Stomach smooth muscle (tissue), 2 donors: ENCODE results near the gene SHB.

Experiments used
- H3K27ac ChIP-seq: one replicate; pipeline ENCODE4 v1.7.0; 2013; ENCODE audit warnings: mild to moderate bottlenecking, low read length, inconsistent platforms
- H3K27me3 ChIP-seq, 2 donors: one replicate each; pipeline ENCODE4 v1.7.0; 2013; ENCODE audit warnings: low read length in 2 of 2; ENCODE audit not compliant: insufficient read depth in 2 of 2, control insufficient read depth in 1 of 2
- H3K36me3 ChIP-seq, 2 donors: one replicate each; pipeline ENCODE4 v1.7.0; 2013; ENCODE audit warnings: low read length in 2 of 2; ENCODE audit not compliant: control insufficient read depth in 2 of 2, insufficient read depth in 2 of 2
- H3K4me1 ChIP-seq: one replicate; pipeline ENCODE4 v1.7.0; 2013; ENCODE audit warnings: low read length; ENCODE audit not compliant: control insufficient read depth, insufficient read depth
- H3K4me3 ChIP-seq, 2 donors: one replicate each; pipeline ENCODE4 v1.7.0; 2013; ENCODE audit warnings: low read length in 2 of 2
- H3K9ac ChIP-seq, 2 donors: one replicate each; pipeline ENCODE4 v1.7.0; 2013; ENCODE audit warnings: low read length in 2 of 2, mild to moderate bottlenecking in 1 of 2
- H3K9me3 ChIP-seq, 2 donors: one replicate each; pipeline ENCODE4 v1.7.0; 2013; ENCODE audit warnings: low read length in 2 of 2; ENCODE audit not compliant: control insufficient read depth in 2 of 2
- donor health status: healthy.
- donor health status: Pancreatic carcinoma.

Gene SHB

DNA sequence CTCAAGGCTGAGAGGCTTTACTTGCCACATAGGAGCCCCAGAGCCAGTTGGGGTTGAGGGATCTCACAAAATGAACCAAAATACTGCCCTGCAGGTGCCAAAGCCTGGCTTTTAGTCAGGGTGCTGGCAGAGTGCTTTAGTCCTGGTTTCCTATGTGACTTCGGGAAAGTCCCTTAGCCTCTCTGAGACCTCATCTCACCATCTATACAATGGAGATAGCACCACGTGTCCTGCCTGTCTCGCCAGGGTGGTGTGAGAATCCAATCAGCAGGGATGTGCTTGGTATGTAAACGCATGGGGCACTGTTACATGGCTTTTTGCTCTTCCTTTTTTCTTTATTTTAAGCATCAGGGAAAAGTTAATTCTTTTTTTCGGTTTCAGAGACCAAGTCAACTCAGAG lies 68.3 kb downstream of the SHB start:
- Histone ChIP-seq H3K4me1 (peaks cover 21% of the 10 kb centered on the region), H3K27me3 (no peaks in the 10 kb centered on the region), H3K9ac (no peak overlapping the region), H3K4me3 (no peak overlapping the region), H3K9me3 (no peaks in the 10 kb centered on the region), H3K36me3 (peaks cover 0 to 2% of the 10 kb centered on the region in 2 donors), H3K27ac (no peak overlapping the region)

DNA sequence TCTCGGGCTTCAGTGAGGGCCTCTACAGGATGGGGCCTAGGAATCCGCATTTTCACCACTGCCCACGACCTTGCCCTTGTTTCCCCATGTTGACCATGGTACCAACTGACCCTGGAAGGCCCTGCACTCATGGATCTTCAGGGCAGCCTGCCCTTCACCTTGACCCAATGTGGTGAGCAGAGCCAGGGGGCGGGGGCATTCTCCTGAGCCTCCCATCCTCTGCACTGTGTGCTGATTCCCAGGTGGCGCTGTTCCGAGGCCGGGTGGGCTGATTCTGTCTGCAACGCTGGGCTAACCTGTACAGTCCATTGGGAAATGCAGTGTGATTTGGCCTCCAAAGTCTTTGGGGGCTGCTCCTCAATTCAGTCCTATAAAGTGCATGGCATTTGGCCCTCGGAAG lies 68.7 kb downstream of the SHB start:
- peaks cover 0 to 2% of the 10 kb centered on the region in 2 donors for H3K36me3 ChIP-seq
- no peak overlapping the region for H3K4me3 ChIP-seq
- H3K27ac ChIP-seq = no peak overlapping the region
- no peak overlapping the region for H3K9ac ChIP-seq
- H3K4me1 ChIP-seq = peaks cover 23% of the 10 kb centered on the region
- no peaks in the 10 kb centered on the region for H3K9me3 ChIP-seq
- H3K27me3 ChIP-seq = no peaks in the 10 kb centered on the region

DNA sequence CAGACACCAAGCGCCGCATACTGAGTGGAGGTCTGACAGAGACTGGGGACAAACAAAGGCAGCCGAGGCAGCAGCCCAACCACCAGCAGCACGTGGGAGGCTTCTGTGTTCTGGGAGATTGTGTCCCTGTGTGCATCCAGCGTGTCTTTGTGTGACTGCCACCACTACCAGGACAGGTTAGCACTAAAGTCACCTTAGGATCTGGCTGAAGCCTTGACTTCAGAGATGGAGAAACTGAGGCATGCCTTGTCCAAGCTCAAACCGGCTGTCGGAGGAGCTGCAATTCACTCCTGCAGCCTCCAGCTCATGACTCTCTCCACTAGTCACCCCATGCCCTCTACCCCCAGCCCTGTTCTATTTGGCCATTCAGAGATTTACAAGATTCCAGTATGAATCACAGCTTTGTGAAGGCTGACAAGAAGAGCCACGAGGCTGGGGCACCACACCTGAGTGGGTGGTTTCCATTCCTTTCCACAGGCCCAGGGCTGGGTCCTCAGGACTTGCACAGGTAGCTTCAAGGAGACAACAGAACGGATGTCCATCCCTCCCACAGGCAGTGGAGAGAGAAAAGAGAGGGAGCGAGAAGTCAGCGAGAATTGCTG lies 69.3 kb downstream of the SHB start:
- Histone ChIP-seq H3K4me3 (no peak overlapping the region), H3K9ac (no peak overlapping the region), H3K9me3 (no peaks in the 10 kb centered on the region), H3K36me3 (peaks cover 0 to 2% of the 10 kb centered on the region in 2 donors), H3K27me3 (no peaks in the 10 kb centered on the region), H3K27ac (no peak overlapping the region), H3K4me1 (peaks cover 30% of the 10 kb centered on the region)

DNA sequence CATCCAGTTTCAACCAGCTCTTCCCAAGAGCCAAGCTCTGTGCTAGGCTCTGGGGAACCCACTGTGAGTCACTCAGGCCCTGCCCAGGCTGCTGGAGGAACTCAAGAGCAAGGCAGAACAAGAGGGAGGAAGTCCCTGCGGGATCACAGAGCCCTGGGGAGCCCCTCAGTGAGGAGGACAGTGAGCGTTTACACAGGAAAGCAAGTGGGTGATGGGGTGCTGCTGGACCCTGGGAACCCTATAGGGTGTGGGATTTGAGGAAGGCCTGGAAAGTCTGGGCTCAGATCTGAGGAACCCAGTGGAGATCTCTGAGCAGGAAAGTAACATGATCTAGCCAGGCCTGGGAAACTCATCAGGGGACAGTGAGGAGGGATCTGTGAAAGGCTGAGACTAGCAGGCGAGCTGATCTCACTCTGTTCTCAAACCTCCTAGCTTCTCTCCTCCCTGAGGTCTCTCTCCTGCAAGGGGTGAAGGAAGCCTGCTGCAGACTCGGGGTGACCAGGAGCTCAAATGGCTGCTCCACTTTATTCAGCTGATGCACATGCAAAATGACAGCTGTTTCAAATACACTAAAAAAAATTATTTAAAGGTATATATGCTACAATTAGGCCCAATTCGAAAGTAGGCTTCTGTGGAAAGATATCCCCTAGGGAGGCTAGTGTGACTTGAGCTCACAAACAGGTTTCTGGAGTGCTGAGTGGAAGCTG lies 70.0 kb downstream of the SHB start:
- Histone ChIP-seq H3K36me3 (peaks cover 0 to 2% of the 10 kb centered on the region in 2 donors), H3K4me1 (peaks cover 32% of the 10 kb centered on the region), H3K9ac (no peak overlapping the region), H3K9me3 (no peaks in the 10 kb centered on the region), H3K27ac (no peak overlapping the region), H3K4me3 (no peak overlapping the region), H3K27me3 (no peaks in the 10 kb centered on the region)

DNA sequence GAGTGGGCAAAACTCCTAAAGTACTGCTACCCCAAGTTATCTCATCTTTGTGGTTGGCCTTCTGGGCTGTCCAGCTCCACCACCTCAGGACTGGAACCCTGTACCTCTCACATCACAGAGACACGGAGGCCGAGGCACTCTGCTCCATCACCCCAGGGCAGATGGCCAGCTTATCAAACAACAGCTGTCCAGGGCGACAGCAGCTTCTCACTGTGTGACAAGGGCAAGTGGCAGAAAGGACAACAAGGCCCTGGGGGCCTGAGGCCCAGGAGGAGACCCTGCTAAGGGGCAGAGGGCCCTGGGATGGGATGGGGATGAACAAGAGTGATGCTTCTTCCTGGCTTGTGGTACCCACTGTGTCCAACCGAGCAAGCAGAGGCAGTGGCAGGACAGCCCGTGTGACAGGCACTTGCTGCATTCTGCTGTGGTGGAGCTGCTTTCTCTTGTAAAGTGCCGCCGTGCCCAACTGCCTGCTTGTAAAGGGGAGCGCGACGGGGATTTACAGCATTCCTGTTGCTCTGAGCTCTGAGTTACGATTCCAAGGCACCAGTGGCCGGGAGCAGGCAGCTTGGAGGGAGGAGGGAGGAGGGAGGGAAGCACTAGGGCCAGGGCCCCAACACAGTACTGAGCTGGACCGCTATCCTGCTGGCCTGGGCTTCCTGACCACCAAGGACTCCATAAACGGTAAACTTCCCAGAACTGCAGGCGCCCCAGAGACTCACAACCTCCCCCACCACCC lies 71.2 kb downstream of the SHB start:
- peak overlapping the region in 1 of 2 donors; percentile 51 for H3K9ac ChIP-seq

DNA sequence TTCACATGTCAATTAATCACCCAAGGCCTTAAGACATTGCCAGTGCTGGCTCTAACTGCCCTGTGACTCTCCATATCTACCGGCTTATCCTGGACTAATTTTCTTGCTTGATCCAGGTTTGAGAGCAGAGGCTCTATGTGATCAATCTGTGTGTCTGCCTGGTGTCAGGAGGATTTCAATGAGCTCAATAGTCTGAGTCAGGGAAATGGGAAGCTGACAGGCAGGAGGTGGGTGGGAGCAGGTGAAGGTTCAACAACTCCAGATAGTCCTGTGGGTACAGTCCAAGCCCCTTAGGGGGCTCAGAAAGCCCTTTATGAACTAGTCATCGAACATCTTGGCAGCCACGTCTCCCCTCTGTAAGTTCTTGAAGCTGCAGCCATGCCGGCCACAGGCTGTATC lies 72.2 kb downstream of the SHB start:
- Histone ChIP-seq H3K9me3 (no peaks in the 10 kb centered on the region), H3K36me3 (peaks cover 0 to 2% of the 10 kb centered on the region in 2 donors), H3K4me1 (peaks cover 35% of the 10 kb centered on the region), H3K27ac (no peak overlapping the region), H3K27me3 (no peaks in the 10 kb centered on the region), H3K9ac (peak overlapping the region in 1 of 2 donors; percentile 36), H3K4me3 (no peak overlapping the region)

More for the DNA sequence above, 71.2 kb downstream of the SHB start:
- Histone ChIP-seq H3K36me3 (peaks cover 0 to 2% of the 10 kb centered on the region in 2 donors), H3K4me3 (peak overlapping the region in 1 of 2 donors; percentile 35), H3K9me3 (no peaks in the 10 kb centered on the region), H3K27me3 (no peaks in the 10 kb centered on the region), H3K4me1 (peaks cover 32% of the 10 kb centered on the region), H3K27ac (peak overlapping the region; percentile 49)

DNA sequence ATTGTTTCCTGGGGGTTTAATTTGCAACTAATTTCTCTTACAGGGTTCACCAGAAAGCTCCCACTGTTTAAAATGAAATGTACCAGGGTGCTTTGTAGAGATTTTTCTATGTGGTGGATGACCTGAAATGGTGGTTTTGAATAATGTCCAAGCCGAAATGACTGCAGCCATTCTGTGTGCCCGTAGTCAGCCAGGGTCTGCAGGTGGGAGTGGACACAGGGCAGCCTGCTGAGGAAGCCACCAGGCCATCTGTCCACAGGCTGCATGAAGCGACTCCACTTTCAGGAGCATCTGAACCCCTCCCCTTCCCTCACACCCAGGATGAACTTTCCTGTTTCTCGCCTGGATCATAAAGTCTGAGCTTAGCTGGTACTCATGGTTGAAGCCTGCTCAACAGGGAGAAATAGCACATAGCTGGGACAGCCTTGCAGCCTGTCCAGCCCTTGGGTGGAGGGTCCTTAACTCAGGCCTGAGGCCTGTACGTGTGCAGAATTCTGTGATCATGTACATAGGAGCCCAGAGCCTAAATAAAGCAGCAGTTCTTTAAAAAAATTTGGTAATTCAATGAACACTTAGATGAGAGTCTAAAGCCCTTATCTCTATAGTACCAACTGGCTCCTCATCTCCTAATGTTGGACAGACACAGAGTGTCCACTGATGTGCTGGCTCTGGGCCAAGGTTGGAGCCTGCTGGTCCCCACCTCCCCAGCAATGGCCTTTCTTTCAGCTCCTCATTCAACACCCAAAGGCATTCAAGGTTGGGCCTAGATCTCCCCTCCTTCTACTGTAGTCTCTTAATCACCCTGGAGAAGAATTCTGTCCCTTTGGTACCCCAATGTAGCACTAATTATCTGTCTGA lies 72.8 kb downstream of the SHB start:
- no peaks in the 10 kb centered on the region for H3K9me3 ChIP-seq
- H3K9ac ChIP-seq = no peak overlapping the region
- peaks cover 35% of the 10 kb centered on the region for H3K4me1 ChIP-seq
- no peaks in the 10 kb centered on the region for H3K27me3 ChIP-seq
- H3K4me3 ChIP-seq = no peak overlapping the region
- no peak overlapping the region for H3K27ac ChIP-seq
- H3K36me3 ChIP-seq = no peaks in the 10 kb centered on the region

DNA sequence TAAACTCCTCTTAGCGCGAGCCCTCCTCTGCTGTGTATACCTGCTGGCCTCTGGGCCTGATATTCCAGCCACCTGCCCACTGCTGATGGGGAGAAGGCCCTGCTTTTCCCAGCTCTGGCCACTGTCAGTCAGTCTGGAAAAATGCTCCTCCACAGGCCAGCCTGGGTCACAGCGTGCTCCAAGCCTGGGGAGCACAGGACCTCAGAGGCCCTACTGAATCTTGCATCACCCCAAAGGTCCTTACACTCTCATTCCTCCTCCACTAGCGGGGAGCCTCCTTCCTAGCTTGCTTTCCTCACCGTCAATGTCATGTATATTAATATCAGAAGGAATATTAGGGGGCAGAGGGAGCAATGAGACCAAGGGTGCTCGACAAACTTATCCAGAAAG lies 73.7 kb downstream of the SHB start:
- Histone ChIP-seq H3K9me3 (no peaks in the 10 kb centered on the region), H3K4me1 (peaks cover 35% of the 10 kb centered on the region), H3K4me3 (no peak overlapping the region), H3K9ac (no peak overlapping the region), H3K27me3 (no peaks in the 10 kb centered on the region), H3K36me3 (no peaks in the 10 kb centered on the region), H3K27ac (no peak overlapping the region)

DNA sequence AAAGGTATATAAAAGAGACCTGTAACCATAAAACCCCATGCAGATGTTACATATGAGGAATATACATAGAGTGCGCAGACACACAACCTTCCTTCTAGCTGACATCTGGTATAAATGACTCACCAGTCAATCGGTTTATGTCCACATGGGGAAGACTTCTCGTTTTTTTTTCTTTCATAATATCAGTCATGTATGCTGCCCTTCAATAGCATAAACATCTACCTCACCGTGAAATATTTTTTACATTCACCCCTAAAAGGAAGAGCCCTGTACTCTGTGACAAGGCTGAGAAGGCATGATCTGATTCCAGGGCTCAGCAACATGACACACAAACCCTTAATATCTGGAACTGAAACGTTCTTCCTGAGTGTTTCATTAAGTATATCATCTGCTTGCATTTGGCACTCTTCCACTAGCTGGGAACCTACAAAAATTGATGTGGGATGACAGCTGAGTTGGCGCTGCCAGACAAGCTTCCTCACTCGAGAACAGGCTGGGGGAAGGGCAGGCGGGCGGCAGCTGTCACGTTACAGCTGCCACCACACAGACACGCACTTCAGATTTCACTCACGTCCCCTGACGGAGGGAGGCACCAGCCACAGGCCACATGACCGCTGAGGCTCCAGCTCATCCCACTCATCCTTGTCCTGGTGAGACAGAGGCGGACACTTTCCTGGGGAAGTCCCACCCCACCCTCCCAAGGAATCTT lies 74.2 kb downstream of the SHB start:
- Histone ChIP-seq H3K4me3 (peak overlapping the region; percentile 26 to 59), H3K27me3 (no peaks in the 10 kb centered on the region), H3K27ac (peak overlapping the region; percentile 2), H3K9me3 (no peaks in the 10 kb centered on the region), H3K4me1 (peaks cover 35% of the 10 kb centered on the region), H3K36me3 (no peaks in the 10 kb centered on the region), H3K9ac (no peak overlapping the region)

DNA sequence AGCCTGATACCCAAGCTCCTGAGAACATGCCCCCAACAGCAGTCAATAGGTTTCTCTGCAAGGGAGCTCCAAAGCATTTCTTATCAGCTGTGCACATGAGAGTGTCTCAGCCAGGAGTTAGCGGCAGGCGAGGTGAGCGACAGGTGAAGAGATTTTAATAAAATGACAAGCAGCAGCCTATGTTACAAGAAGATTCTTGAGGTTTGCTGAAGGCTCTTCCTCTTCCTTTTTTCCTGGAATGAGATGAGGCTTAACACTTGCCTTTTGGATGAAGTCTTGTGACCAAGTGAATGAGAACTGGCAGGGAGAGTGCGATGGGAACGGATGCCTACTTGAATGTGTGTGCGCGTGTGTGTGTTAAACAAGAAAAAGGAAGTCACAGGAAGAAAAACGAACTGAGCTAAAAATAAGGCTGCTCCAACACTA lies 76.1 kb downstream of the SHB start:
- Histone ChIP-seq H3K27ac (no peak overlapping the region), H3K36me3 (no peaks in the 10 kb centered on the region), H3K4me3 (no peak overlapping the region), H3K27me3 (no peaks in the 10 kb centered on the region), H3K9ac (no peak overlapping the region), H3K9me3 (no peaks in the 10 kb centered on the region), H3K4me1 (peaks cover 26% of the 10 kb centered on the region)
